Measurements from ENCODE around the gene ASPM. TPM values are rescaled to one million over a fixed set of nuclear protein-coding genes. Genes with fewer than 3 reads are reported as not detected.

ASPM gene
- polyA plus RNA-seq, 1 of the 3 experiments (the other 2 are of a cell fraction), result 3.0 TPM

- TF ChIP-seq MXI1 (IDR thresholded peaks at IDR 0.05; ENCODE audit: low read depth, low read length) (no peak), REST (IDR thresholded peaks at IDR 0.05; ENCODE audit: low read depth, low read length) (no peak)
These were observed 16.8 kb downstream of the ASPM start (continued) for GRCh38 chr1:197129698-197130097.

GRCh38 chr1:197127246-197127912 is 19.1 kb downstream of the ASPM start:
- Histone ChIP-seq H3K4me3 (ENCODE audit: low read depth in 2 of 2, low read length in 1 of 2) (no peak overlapping the region), H3K79me2 (ENCODE audit: insufficient read depth) (peaks cover 48% of the 10 kb centered on the region; the same call in 1 of the 2 replicates), H3K27ac (ENCODE audit: low read depth in 2 of 2, low read length in 1 of 2) (peak overlapping the region in 1 of 2 experiments; percentile 39; a peak in 1 of 4 replicates), H3F3A (replicated peaks; ENCODE audit: insufficient read depth) (peaks cover 22% of the 10 kb centered on the region), H3K27me3 (ENCODE audit: insufficient read depth) (no peaks in the 10 kb centered on the region), H3K4me1 (ENCODE audit: control insufficient read depth in 1 of 2, insufficient read depth in 2 of 2, low read depth in 1 of 2, low read length in 1 of 2) (peaks cover 0 to 13% of the 10 kb centered on the region in 2 experiments; a peak in 2 of 4 replicates), H4K20me1 (ENCODE audit: insufficient read depth) (no peaks in the 10 kb centered on the region), H3K4me2 (no peak overlapping the region), H3K36me3 (replicated peaks in 1 of 2; ENCODE audit: control insufficient read depth in 1 of 2, insufficient read depth in 2 of 2, low read length in 1 of 2) (peaks cover 47 to 54% of the 10 kb centered on the region in 2 experiments), H3K9me2 (no peaks in the 10 kb centered on the region), H3K9ac (no peak overlapping the region), H3K9me3 (no peaks in the 10 kb centered on the region), H2AFZ (ENCODE audit: low read depth) (no peak overlapping the region)
- DNase-seq, result no peak
- TF ChIP-seq TEAD4 (IDR thresholded peaks at IDR 0.05; ENCODE audit: borderline replicate concordance, insufficient read depth), result no peak
- TF ChIP-seq PBX3 (IDR thresholded peaks at IDR 0.05), result peak; percentile 50; the same call in 1 of the 2 replicates
- ChIA-PET POLR2A (no interaction called here), CTCF (no interaction called here)
- WGBS (ENCODE audit: low lambda C conversion rate), result 97% methylated on average over 2 of the region's 2 CpGs

GRCh38 chr1:197126691-197127090 is 19.8 kb downstream of the ASPM start:
- Histone ChIP-seq H3K4me2 (no peak overlapping the region), H3K9me3 (no peaks in the 10 kb centered on the region), H3K4me1 (ENCODE audit: control insufficient read depth in 1 of 2, insufficient read depth in 2 of 2, low read depth in 1 of 2, low read length in 1 of 2) (peaks cover 0 to 11% of the 10 kb centered on the region in 2 experiments; a peak in 2 of 4 replicates), H3K9ac (no peak overlapping the region), H3K36me3 (replicated peaks in 1 of 2; ENCODE audit: control insufficient read depth in 1 of 2, insufficient read depth in 2 of 2, low read length in 1 of 2) (peaks cover 54 to 58% of the 10 kb centered on the region in 2 experiments), H3K4me3 (ENCODE audit: low read depth in 2 of 2, low read length in 1 of 2) (no peak overlapping the region), H4K20me1 (ENCODE audit: insufficient read depth) (no peaks in the 10 kb centered on the region), H3F3A (replicated peaks; ENCODE audit: insufficient read depth) (peaks cover 20% of the 10 kb centered on the region), H3K79me2 (ENCODE audit: insufficient read depth) (peaks cover 46% of the 10 kb centered on the region; the same call in 1 of the 2 replicates), H2AFZ (ENCODE audit: low read depth) (no peak overlapping the region), H3K9me2 (no peaks in the 10 kb centered on the region), H3K27ac (ENCODE audit: low read depth in 2 of 2, low read length in 1 of 2) (peak overlapping the region in 1 of 2 experiments; percentile 55; a peak in 2 of 4 replicates), H3K27me3 (ENCODE audit: insufficient read depth) (no peaks in the 10 kb centered on the region)
- ChIA-PET POLR2A (no interaction called here), CTCF (no interaction called here)
- 95% methylated on average over 3 of the region's 3 CpGs for WGBS (ENCODE audit: low lambda C conversion rate)
- no peak for DNase-seq
- TF ChIP-seq CHD2 (IDR thresholded peaks at IDR 0.05; ENCODE audit: low read length, partially characterized antibody), result no peak
- TF ChIP-seq EP300 (IDR thresholded peaks at IDR 0.05; ENCODE audit: borderline replicate concordance in 1 of 2, low read depth in 1 of 2, low read length in 1 of 2), result no peak
- no peak for TF ChIP-seq RCOR1 (IDR thresholded peaks at IDR 0.05; ENCODE audit: low read length)
- TF ChIP-seq YY1 (IDR thresholded peaks at IDR 0.05; ENCODE audit: low read depth), result no peak
- no peak for TF ChIP-seq SIN3A (IDR thresholded peaks at IDR 0.05; ENCODE audit: borderline replicate concordance, low read depth, low read length)
- TF ChIP-seq ZBTB33 (IDR thresholded peaks at IDR 0.05; ENCODE audit: borderline replicate concordance, low read depth), result no peak
- TF ChIP-seq NRF1 (IDR thresholded peaks at IDR 0.05; ENCODE audit: low read depth, low read length), result no peak
- TF ChIP-seq MEF2A (IDR thresholded peaks at IDR 0.05; ENCODE audit: borderline replicate concordance, low read depth), result no peak
- no peak for TF ChIP-seq TAF1 (IDR thresholded peaks at IDR 0.05; ENCODE audit: borderline replicate concordance, low read depth, low read length)
- TF ChIP-seq USF2 (IDR thresholded peaks at IDR 0.05; ENCODE audit: borderline replicate concordance, low read depth, low read length), result no peak
- no peak for TF ChIP-seq TCF12 (IDR thresholded peaks at IDR 0.05)
- no peak for TF ChIP-seq RAD21 (IDR thresholded peaks at IDR 0.05; ENCODE audit: low read length)
- TF ChIP-seq JUND (IDR thresholded peaks at IDR 0.05), result no peak
- no peak for TF ChIP-seq POLR2AphosphoS5 (IDR thresholded peaks at IDR 0.05; ENCODE audit: low read depth, low read length)
- no peak for TF ChIP-seq FOSL2 (IDR thresholded peaks at IDR 0.05; ENCODE audit: borderline replicate concordance, low read depth)
